H9 (cell line): ENCODE data around the gene BRD9. TPM values are rescaled to one million over a fixed set of nuclear protein-coding genes. Genes with fewer than 3 reads are reported as not detected.
A peak's percentile ranks its signal among the peaks of the same experiment; 100 is the strongest.

ENCODE experiments used
- DNase-seq: peaks from one replicate; pipeline ENCODE4 v3.0.0-alpha.2; 2017
- H2AFZ ChIP-seq: one replicate; pipeline ENCODE4 v1.6.1; 2013; ENCODE audit warnings: mild to moderate bottlenecking, low read length, control low read depth, moderate library complexity
- H2AK5ac ChIP-seq: 2 replicates; pipeline ENCODE4 v1.6.1; 2013; ENCODE audit warnings: low read length, control low read depth, mixed read lengths; ENCODE audit not compliant: insufficient read length
- H2BK120ac ChIP-seq: one replicate; pipeline ENCODE4 v1.6.1; 2013; ENCODE audit warnings: low read depth, mild to moderate bottlenecking, low read length, control low read depth, inconsistent platforms; ENCODE audit not compliant: poor library complexity, severe bottlenecking
- H2BK12ac ChIP-seq: 2 replicates; pipeline ENCODE4 v1.6.1; 2013; ENCODE audit warnings: low read length, control low read depth, mixed read lengths, low read depth; ENCODE audit not compliant: insufficient read length
- H2BK15ac ChIP-seq: 2 replicates; pipeline ENCODE4 v1.6.1; 2013; ENCODE audit warnings: low read depth, low read length, control low read depth
- H2BK20ac ChIP-seq: one replicate; pipeline ENCODE4 v1.6.1; 2013; ENCODE audit warnings: low read depth, mild to moderate bottlenecking, low read length, control low read depth, inconsistent platforms; ENCODE audit not compliant: poor library complexity, severe bottlenecking
- H2BK5ac ChIP-seq: 2 replicates; pipeline ENCODE4 v1.6.1; 2013; ENCODE audit warnings: low read length, control low read depth, mixed read lengths; ENCODE audit not compliant: insufficient read length
- H3K14ac ChIP-seq: 2 replicates; pipeline ENCODE4 v1.6.1; 2013; ENCODE audit warnings: low read length, control low read depth; ENCODE audit not compliant: insufficient read depth
- H3K18ac ChIP-seq: 2 replicates; pipeline ENCODE4 v1.6.1; 2013; ENCODE audit warnings: low read depth, mild to moderate bottlenecking, mixed read lengths, low read length, control low read depth; ENCODE audit not compliant: insufficient read length
- H3K23ac ChIP-seq: 2 replicates; pipeline ENCODE4 v1.6.1; 2013; ENCODE audit warnings: low read length, control low read depth, mixed read lengths, low read depth; ENCODE audit not compliant: insufficient read length
- H3K23me2 ChIP-seq: 2 replicates; pipeline ENCODE4 v1.6.1; 2013; ENCODE audit warnings: low read depth, mild to moderate bottlenecking, mixed read lengths, low read length, control low read depth; ENCODE audit not compliant: insufficient read length, poor library complexity, severe bottlenecking
- H3K27ac ChIP-seq: 2 replicates; pipeline ENCODE4 v1.5.1; 2013; ENCODE audit warnings: low read length, control low read depth, mixed read lengths, low read depth; ENCODE audit not compliant: insufficient read length
- H3K27me3 ChIP-seq: 2 replicates; pipeline ENCODE4 v1.6.1; 2013; ENCODE audit warnings: low read length, control low read depth, inconsistent platforms; ENCODE audit not compliant: insufficient read depth
- H3K4ac ChIP-seq: 2 replicates; pipeline ENCODE4 v1.6.1; 2013; ENCODE audit warnings: low read depth, mild to moderate bottlenecking, control low read depth, inconsistent platforms, low read length, moderate library complexity
- H3K4me1 ChIP-seq: 2 replicates; pipeline ENCODE4 v1.6.1; 2013; ENCODE audit warnings: low read length, control low read depth, inconsistent platforms; ENCODE audit not compliant: insufficient read depth
- H3K4me2 ChIP-seq: 2 replicates; pipeline ENCODE4 v1.6.1; 2013; ENCODE audit warnings: low read length, control low read depth, mixed read lengths; ENCODE audit not compliant: insufficient read length, insufficient read depth
- H3K56ac ChIP-seq: 2 replicates; pipeline ENCODE4 v1.6.1; 2013; ENCODE audit warnings: low read depth, mild to moderate bottlenecking, mixed read lengths, low read length, control low read depth; ENCODE audit not compliant: insufficient read length
- H3K79me1 ChIP-seq: 2 replicates; pipeline ENCODE4 v1.6.1; 2013; ENCODE audit warnings: low read depth, mild to moderate bottlenecking, moderate library complexity, low read length, control low read depth, inconsistent platforms; ENCODE audit not compliant: insufficient read depth, poor library complexity, severe bottlenecking
- H3K79me2 ChIP-seq: 2 replicates; pipeline ENCODE4 v1.6.1; 2013; ENCODE audit warnings: low read length, control low read depth, inconsistent platforms; ENCODE audit not compliant: insufficient read depth
- H3K9ac ChIP-seq: 2 replicates; pipeline ENCODE4 v1.6.1; 2013; ENCODE audit warnings: low read length, control low read depth, mixed read lengths; ENCODE audit not compliant: insufficient read length; ENCODE audit errors: extremely low read depth
- H3K9me3 ChIP-seq: one replicate; pipeline ENCODE4 v1.6.1; 2013; ENCODE audit warnings: low read depth, low read length, inconsistent platforms; ENCODE audit not compliant: control insufficient read depth
- H3T11ph ChIP-seq: one replicate; pipeline ENCODE4 v1.6.1; 2013; ENCODE audit warnings: mild to moderate bottlenecking, low read length, control low read depth, inconsistent platforms
- H4K20me1 ChIP-seq: one replicate; pipeline ENCODE4 v1.6.1; 2013; ENCODE audit not compliant: control insufficient read depth, insufficient read length, insufficient read depth
- H4K5ac ChIP-seq: 2 replicates; pipeline ENCODE4 v1.6.1; 2013; ENCODE audit warnings: low read depth, mild to moderate bottlenecking, mixed read lengths, low read length, control low read depth; ENCODE audit not compliant: insufficient read length
- H4K8ac ChIP-seq: replicated peaks from 2 replicates; pipeline ENCODE4 v1.6.1; 2013; ENCODE audit warnings: low read length, control low read depth, mixed read lengths, low read depth; ENCODE audit not compliant: insufficient read length
- H4K91ac ChIP-seq: 2 replicates; pipeline ENCODE4 v1.6.1; 2013; ENCODE audit warnings: low read depth, mild to moderate bottlenecking, moderate library complexity, mixed read lengths, low read length, control low read depth; ENCODE audit not compliant: insufficient read length
- H3K27ac Mint-ChIP-seq, 3 experiments: 2 replicates in 2 of 3; 3 replicates in 1 of 3; pipeline ENCODE4 v1.8.0; 2020 to 2021; ENCODE audit warnings: mixed read lengths in 3 of 3, mild to moderate bottlenecking in 1 of 3, moderate library complexity in 1 of 3
- H3K27me3 Mint-ChIP-seq: 2 replicates; pipeline ENCODE4 v1.8.0; 2021; ENCODE audit warnings: low read depth, mild to moderate bottlenecking, moderate library complexity, mixed read lengths
- H3K36me3 Mint-ChIP-seq, 3 experiments: 2 replicates in 2 of 3; 3 replicates in 1 of 3; pipeline ENCODE4 v1.8.0; 2020 to 2021; ENCODE audit warnings: low read depth in 3 of 3, mixed read lengths in 3 of 3; ENCODE audit not compliant: insufficient read depth in 1 of 3
- H3K4me1 Mint-ChIP-seq, 2 experiments: 2 replicates each; pipeline ENCODE4 v1.8.0; 2020; ENCODE audit warnings: mixed read lengths in 2 of 2
- H3K4me3 Mint-ChIP-seq, 2 experiments: 2 replicates in 1 of 2; 3 replicates in 1 of 2; pipeline ENCODE4 v1.8.0; 2020 to 2021; ENCODE audit warnings: mild to moderate bottlenecking in 2 of 2, mixed read lengths in 2 of 2, moderate library complexity in 1 of 2
- H3K9me3 Mint-ChIP-seq, 2 experiments: 2 replicates in 1 of 2; 3 replicates in 1 of 2; pipeline ENCODE4 v1.8.0; 2020; ENCODE audit warnings: mild to moderate bottlenecking in 2 of 2, mixed read lengths in 2 of 2, moderate library complexity in 1 of 2
- CTCF ChIP-seq: fragments of 200-600 bp; sonication (generic); conservative IDR thresholded peaks from 3 replicates; pipeline ENCODE4 v1.8.0; 2021; ENCODE audit warnings: antibody characterized with exemption, mild to moderate bottlenecking
- WGBS: extraction: QIAGEN DNeasy Blood & Tissue Kit; methylation state at CpG from one replicate; pipeline ENCODE4 v1.1.7; 2013; ENCODE audit warnings: missing lambda C conversion rate, low lambda C conversion rate, mixed read lengths; ENCODE audit not compliant: insufficient read length; ENCODE audit errors: extremely low coverage; 5-methylcytosine and 5-hydroxymethylcytosine counted together
- total RNA-seq: library from RNA; stranded (reverse); gene quantifications from 2 replicates; pipeline ENCODE4 v1.2.1, GENCODE V29; 2021

The BRD9 gene
- total RNA-seq, 1 experiment from 2014 or later, result 70.5 TPM

- H4K91ac ChIP-seq, result no peak overlapping the region
- H2BK120ac ChIP-seq, result no peak overlapping the region
- peaks cover 12% of the 10 kb centered on the region; the same call in 1 of the 2 replicates for H3K79me2 ChIP-seq
- H2BK12ac ChIP-seq, result no peak overlapping the region
- WGBS, result no CpG with 5 or more reads among the region's 31 CpGs
- H4K5ac ChIP-seq, result no peak overlapping the region
- H3K27ac Mint-ChIP-seq, result no peak overlapping the region; a peak in 2 of 7 replicates
- H2BK15ac ChIP-seq, result no peak overlapping the region
- no peak overlapping the region for H3K56ac ChIP-seq
- no peaks in the 10 kb centered on the region for H3K4me1 ChIP-seq
- peak overlapping the region; percentile 85 for H3K14ac ChIP-seq
- no peaks in the 10 kb centered on the region for H3K27me3 Mint-ChIP-seq
- H3K9me3 ChIP-seq, result no peaks in the 10 kb centered on the region
- peaks cover 49 to 73% (median 63%) of the 10 kb centered on the region in 3 experiments for H3K36me3 Mint-ChIP-seq
- H3K27me3 ChIP-seq, result no peaks in the 10 kb centered on the region
- H3K23me2 ChIP-seq, result peaks cover 10% of the 10 kb centered on the region
- TF ChIP-seq CTCF, result no peak
- no peak overlapping the region for H3K23ac ChIP-seq
- H4K8ac ChIP-seq, result no peak overlapping the region
- H3K4me3 Mint-ChIP-seq, result peak overlapping the region; percentile 92
- H3K27ac ChIP-seq, result no peak overlapping the region
- H3K18ac ChIP-seq, result peak overlapping the region; percentile 38
- no peak overlapping the region for H3T11ph ChIP-seq
- peak overlapping the region; percentile 80 for H3K9ac ChIP-seq
- H3K79me1 ChIP-seq, result peaks cover 6% of the 10 kb centered on the region
- peak overlapping the region; percentile 82 for H3K4me2 ChIP-seq
- no peak overlapping the region for H2AFZ ChIP-seq
- no peaks in the 10 kb centered on the region for H3K9me3 Mint-ChIP-seq
- H4K20me1 ChIP-seq, result no peaks in the 10 kb centered on the region
- H3K4ac ChIP-seq, result no peak overlapping the region
- no peak overlapping the region for H2BK20ac ChIP-seq
- no peak overlapping the region for H2BK5ac ChIP-seq
- DNase-seq, result no peak
- no peak overlapping the region for H2AK5ac ChIP-seq
- H3K4me1 Mint-ChIP-seq, result peaks cover 16 to 18% of the 10 kb centered on the region in 2 experiments
These were observed 521 bp upstream of the BRD9 start for GRCh38 chr5:893137-893506.
